T-helper 2 cell treated with Interferon-gamma antibody and Interleukin-4, amounts not matched to agents 5 μg/mL and 100 μg/mL, for 36 hours (primary cell): Measurements from ENCODE around the gene USP12.
A peak's percentile ranks its signal among the peaks of the same experiment; 100 is the strongest.
"Not testable (repeated sequence)": the region's sequence is repeated elsewhere in the genome, so short reads cannot be mapped to it uniquely, and the experiment has no call there.

Experiments used
- DNase-seq: peaks from one replicate; pipeline ENCODE4 v3.0.0; 2021; ENCODE audit warnings: low spot score
- H3K27ac Mint-ChIP-seq: one replicate; pipeline ENCODE4 v1.8.0; 2021; ENCODE audit warnings: mild to moderate bottlenecking, mixed read lengths
- H3K27me3 Mint-ChIP-seq: one replicate; pipeline ENCODE4 v1.8.0; 2021; ENCODE audit warnings: low read depth, mixed read lengths
- H3K36me3 Mint-ChIP-seq: one replicate; pipeline ENCODE4 v1.8.0; 2021; ENCODE audit warnings: low read depth, mixed read lengths
- H3K4me1 Mint-ChIP-seq: one replicate; pipeline ENCODE4 v1.8.0; 2021; ENCODE audit warnings: low read depth, mixed read lengths
- H3K4me3 Mint-ChIP-seq: one replicate; pipeline ENCODE4 v1.8.0; 2022; ENCODE audit warnings: mild to moderate bottlenecking, moderate library complexity, mixed read lengths
- H3K9me3 Mint-ChIP-seq: one replicate; pipeline ENCODE4 v1.8.0; 2021; ENCODE audit warnings: mixed read lengths

USP12 gene

GRCh38 chr13:27130979-27131623 is 40.5 kb downstream of the USP12 start:
- H3K27me3 Mint-ChIP-seq = no peaks in the 10 kb centered on the region
- peaks cover 18% of the 10 kb centered on the region for H3K9me3 Mint-ChIP-seq
- peak; percentile 87 for DNase-seq
- peaks cover 39% of the 10 kb centered on the region for H3K4me1 Mint-ChIP-seq
- peaks cover 15% of the 10 kb centered on the region for H3K36me3 Mint-ChIP-seq
- H3K4me3 Mint-ChIP-seq = peak overlapping the region; percentile 54
- H3K27ac Mint-ChIP-seq = peak overlapping the region; percentile 86

- Mint-ChIP-seq H3K27me3 (no peaks in the 10 kb centered on the region), H3K9me3 (peaks cover 18% of the 10 kb centered on the region), H3K4me3 (no peak overlapping the region), H3K4me1 (peaks cover 39% of the 10 kb centered on the region), H3K27ac (peak overlapping the region; percentile 86), H3K36me3 (peaks cover 16% of the 10 kb centered on the region)
- DNase-seq = no peak
These were observed 41.2 kb downstream of the USP12 start for GRCh38 chr13:27130223-27130978.

GRCh38 chr13:27128825-27129627 is 42.6 kb downstream of the USP12 start:
- Mint-ChIP-seq H3K4me3 (no peak overlapping the region), H3K27ac (no peak overlapping the region), H3K36me3 (peaks cover 24% of the 10 kb centered on the region), H3K27me3 (no peaks in the 10 kb centered on the region), H3K4me1 (peaks cover 38% of the 10 kb centered on the region), H3K9me3 (peaks cover 27% of the 10 kb centered on the region)
- no peak for DNase-seq

- H3K9me3 Mint-ChIP-seq = peaks cover 43% of the 10 kb centered on the region
- no peak overlapping the region for H3K4me3 Mint-ChIP-seq
- H3K27ac Mint-ChIP-seq = no peak overlapping the region
- H3K36me3 Mint-ChIP-seq = peaks cover 35% of the 10 kb centered on the region
- peaks cover 25% of the 10 kb centered on the region for H3K4me1 Mint-ChIP-seq
- DNase-seq = no peak
- H3K27me3 Mint-ChIP-seq = no peaks in the 10 kb centered on the region
These were observed 44.8 kb downstream of the USP12 start for GRCh38 chr13:27126859-27127258.

- Mint-ChIP-seq H3K27ac (no peak overlapping the region), H3K27me3 (no peaks in the 10 kb centered on the region), H3K9me3 (peaks cover 40% of the 10 kb centered on the region), H3K36me3 (peaks cover 36% of the 10 kb centered on the region), H3K4me3 (no peak overlapping the region), H3K4me1 (peaks cover 19% of the 10 kb centered on the region)
- DNase-seq = no peak
These were observed 46.0 kb downstream of the USP12 start for GRCh38 chr13:27125357-27126282.

GRCh38 chr13:27124571-27124970 is 47.0 kb downstream of the USP12 start:
- Mint-ChIP-seq H3K4me3 (no peak overlapping the region), H3K27ac (no peak overlapping the region), H3K27me3 (no peaks in the 10 kb centered on the region), H3K4me1 (peaks cover 18% of the 10 kb centered on the region), H3K9me3 (peaks cover 30% of the 10 kb centered on the region), H3K36me3 (peaks cover 28% of the 10 kb centered on the region)
- no peak for DNase-seq

- H3K27ac Mint-ChIP-seq, H3K4me3 Mint-ChIP-seq, H3K27me3 Mint-ChIP-seq, DNase-seq: not testable (repeated sequence)
- Mint-ChIP-seq H3K9me3 (peaks cover 30% of the 10 kb centered on the region), H3K4me1 (peaks cover 18% of the 10 kb centered on the region), H3K36me3 (peaks cover 27% of the 10 kb centered on the region)
These were observed 48.2 kb downstream of the USP12 start for GRCh38 chr13:27123445-27123844.

GRCh38 chr13:27122036-27122435 is 49.6 kb downstream of the USP12 start:
- H3K36me3 Mint-ChIP-seq = peaks cover 27% of the 10 kb centered on the region

GRCh38 chr13:27120811-27121210 is 50.8 kb downstream of the USP12 start:
- peaks cover 5% of the 10 kb centered on the region for H3K4me1 Mint-ChIP-seq
- H3K36me3 Mint-ChIP-seq = peaks cover 27% of the 10 kb centered on the region
- H3K9me3 Mint-ChIP-seq = peaks cover 30% of the 10 kb centered on the region
- H3K4me3 Mint-ChIP-seq = no peak overlapping the region
- H3K27me3 Mint-ChIP-seq = no peaks in the 10 kb centered on the region
- no peak for DNase-seq
- H3K27ac Mint-ChIP-seq = no peak overlapping the region

More at GRCh38 chr13:27122036-27122435, 49.6 kb downstream of the USP12 start:
- no peak for DNase-seq
- H3K4me3 Mint-ChIP-seq = no peak overlapping the region
- H3K27me3 Mint-ChIP-seq = no peaks in the 10 kb centered on the region
- peaks cover 30% of the 10 kb centered on the region for H3K9me3 Mint-ChIP-seq
- H3K4me1 Mint-ChIP-seq = peaks cover 10% of the 10 kb centered on the region
- H3K27ac Mint-ChIP-seq = no peak overlapping the region

- Mint-ChIP-seq H3K4me3 (no peak overlapping the region), H3K4me1 (peaks cover 5% of the 10 kb centered on the region), H3K9me3 (peaks cover 30% of the 10 kb centered on the region), H3K27me3 (no peaks in the 10 kb centered on the region), H3K27ac (no peak overlapping the region), H3K36me3 (peaks cover 28% of the 10 kb centered on the region)
- DNase-seq = no peak
These were observed 51.6 kb downstream of the USP12 start for GRCh38 chr13:27120011-27120410.

GRCh38 chr13:27118428-27119054 is 53.1 kb downstream of the USP12 start:
- Mint-ChIP-seq H3K9me3 (peaks cover 17% of the 10 kb centered on the region), H3K4me3 (no peak overlapping the region), H3K36me3 (peaks cover 21% of the 10 kb centered on the region), H3K4me1 (peaks cover 5% of the 10 kb centered on the region), H3K27ac (no peak overlapping the region), H3K27me3 (no peaks in the 10 kb centered on the region)
- no peak for DNase-seq

GRCh38 chr13:27117952-27118351 is 53.7 kb downstream of the USP12 start:
- Mint-ChIP-seq H3K27me3 (no peaks in the 10 kb centered on the region), H3K27ac (no peak overlapping the region), H3K9me3 (peaks cover 11% of the 10 kb centered on the region), H3K4me3 (no peak overlapping the region), H3K4me1 (peaks cover 5% of the 10 kb centered on the region), H3K36me3 (peaks cover 19% of the 10 kb centered on the region)
- DNase-seq = no peak

GRCh38 chr13:27117158-27117557 is 54.5 kb downstream of the USP12 start:
- peaks cover 5% of the 10 kb centered on the region for H3K4me1 Mint-ChIP-seq
- no peak overlapping the region for H3K27ac Mint-ChIP-seq
- peaks cover 16% of the 10 kb centered on the region for H3K36me3 Mint-ChIP-seq
- peaks cover 8% of the 10 kb centered on the region for H3K9me3 Mint-ChIP-seq
- no peak for DNase-seq
- no peak overlapping the region for H3K4me3 Mint-ChIP-seq
- no peaks in the 10 kb centered on the region for H3K27me3 Mint-ChIP-seq
